PC-3 (cell line): ENCODE results near the gene CACNB3.

ENCODE experiments used
- CTCF ChIP-seq: fragments of 300-600 bp; sonication (generic); conservative IDR thresholded peaks from 2 replicates; pipeline ENCODE4 v1.5.1; 2017; ENCODE audit warnings: antibody characterized with exemption, low read depth, mild to moderate bottlenecking, low read length
- EZH2 ChIP-seq: fragments of 300-600 bp; sonication (generic); IDR thresholded peaks from one replicate; pipeline ENCODE4 v1.6.1; 2017; ENCODE audit warnings: antibody characterized with exemption, mild to moderate bottlenecking, low read length; ENCODE audit not compliant: unreplicated experiment
- EZH2phosphoT487 ChIP-seq: fragments of 300-600 bp; sonication (generic); IDR thresholded peaks from 2 replicates; pipeline ENCODE4 v1.6.1; 2018; ENCODE audit warnings: mild to moderate bottlenecking, antibody characterized with exemption, low read length, borderline replicate concordance

DNA sequence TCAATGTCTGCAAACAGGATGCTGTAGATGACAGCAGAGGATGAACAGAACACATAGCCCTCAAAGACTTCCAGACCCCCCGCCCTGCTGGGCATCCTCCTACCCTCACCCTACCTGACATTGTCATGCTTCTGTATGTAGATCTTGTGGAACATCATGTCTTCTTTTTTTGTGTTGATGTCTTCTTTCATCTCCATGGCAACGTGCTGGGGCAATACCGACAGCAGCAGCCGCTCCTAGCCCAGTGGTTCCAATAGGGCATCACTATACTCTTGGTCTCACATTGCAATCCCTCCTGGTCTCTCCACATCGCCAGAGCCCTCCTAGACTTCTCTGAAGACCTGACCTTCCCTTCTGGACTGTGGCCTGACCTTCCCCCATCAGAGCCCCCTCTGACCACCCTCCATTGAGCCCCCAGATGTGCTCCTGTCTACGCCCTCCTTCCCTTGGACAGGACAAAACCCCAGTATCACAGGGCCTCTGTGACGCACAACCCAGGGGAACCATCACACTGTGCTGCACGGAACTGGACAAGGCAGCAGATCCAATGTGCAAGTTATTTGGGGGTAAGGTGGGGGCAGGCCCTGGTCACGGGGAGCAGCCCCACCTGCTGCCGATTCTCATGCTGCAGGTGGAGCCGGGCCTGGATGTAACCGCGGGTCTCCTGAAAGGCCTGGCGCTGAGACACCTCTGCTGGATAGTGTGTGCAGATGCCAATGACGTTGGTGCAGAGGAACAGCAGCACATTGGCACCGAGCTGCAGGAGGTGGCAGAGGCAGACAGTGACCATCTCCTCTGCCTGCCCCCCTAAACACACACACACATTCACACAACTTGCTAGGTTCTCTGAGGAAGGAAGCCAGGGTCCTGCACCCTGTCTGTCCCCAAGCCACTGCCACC is 40.5 kb upstream of the CACNB3 start:
- TF ChIP-seq CTCF (no peak), EZH2phosphoT487 (no peak), EZH2 (no peak)
